A673 (cell line): ENCODE measurements around the gene GRIN2C. TPM values are rescaled to one million over a fixed set of nuclear protein-coding genes. Genes with fewer than 3 reads are reported as not detected.

ENCODE experiments used
- BruUV-seq: library from RNA; stranded (reverse); fragments of 400-500 nt; replicated peaks from 2 replicates; lab custom pipeline; 2021; lab: Mats Ljungman, UMichigan
- CTCF ChIA-PET: fragments of 300-600 bp; sonication (Branson Sonifier 250); formaldehyde crosslinking; loops from one replicate; lab custom pipeline; 2022; ENCODE audit warnings: antibody characterized with exemption; lab: Charles Lee
- POLR2A ChIA-PET: fragments of 300-600 bp; sonication (Branson Sonifier 250); formaldehyde crosslinking; loops from one replicate; lab custom pipeline; 2022; ENCODE audit warnings: antibody characterized with exemption; ENCODE audit not compliant: low non-redundant PET; lab: Charles Lee
- DNase-seq: peaks from one replicate; pipeline ENCODE4 v3.0.0-alpha.2; 2015; ENCODE audit warnings: low spot score
- H3K27ac ChIP-seq: fragments of 200-600 bp; sonication (generic); 2 replicates; pipeline ENCODE4 v1.5.1; 2016; ENCODE audit warnings: mixed run types, low read depth, mild to moderate bottlenecking, mixed read lengths, antibody characterized with exemption, low read length; ENCODE audit not compliant: poor library complexity, severe bottlenecking
- H3K27me3 ChIP-seq: fragments of 200-600 bp; sonication (generic); replicated peaks from 2 replicates; pipeline ENCODE4 v1.6.1; 2017; ENCODE audit warnings: mixed run types, low read depth, mild to moderate bottlenecking, mixed read lengths, antibody characterized with exemption, low read length; ENCODE audit not compliant: insufficient read depth, poor library complexity
- H3K36me3 ChIP-seq: fragments of 200-600 bp; sonication (generic); 2 replicates; pipeline ENCODE4 v1.6.1; 2016; ENCODE audit warnings: mixed run types, mild to moderate bottlenecking, mixed read lengths, antibody characterized with exemption, low read length; ENCODE audit not compliant: insufficient read depth, poor library complexity, severe bottlenecking
- H3K4me1 ChIP-seq: fragments of 200-600 bp; sonication (generic); 2 replicates; pipeline ENCODE4 v1.6.1; 2017; ENCODE audit warnings: mixed run types, mild to moderate bottlenecking, mixed read lengths, antibody characterized with exemption, low read length; ENCODE audit not compliant: insufficient read depth, poor library complexity, severe bottlenecking
- H3K4me3 ChIP-seq: fragments of 200-600 bp; sonication (generic); 2 replicates; pipeline ENCODE4 v1.5.1; 2016; ENCODE audit warnings: low read depth, mixed run types, mild to moderate bottlenecking, mixed read lengths, low read length; ENCODE audit not compliant: poor library complexity, severe bottlenecking
- H3K9me3 ChIP-seq: fragments of 200-600 bp; sonication (generic); 2 replicates; pipeline ENCODE4 v1.6.1; 2016; ENCODE audit warnings: mixed run types, low read depth, mild to moderate bottlenecking, mixed read lengths, antibody characterized with exemption, low read length; ENCODE audit not compliant: poor library complexity, severe bottlenecking
- EZH2 ChIP-seq: fragments of 200-600 bp; sonication (generic); IDR thresholded peaks from 2 replicates; pipeline ENCODE4 v1.6.1; 2017; ENCODE audit warnings: borderline replicate concordance, low read depth, mild to moderate bottlenecking, mixed read lengths, antibody characterized with exemption, low read length; ENCODE audit not compliant: poor library complexity, severe bottlenecking
- intact Hi-C: fragments of 100-400 bp; cut with micrococcal nuclease; formaldehyde crosslinking; loops from one replicate; pipeline ENCODE4 v1.10.0; 2022; ENCODE audit not compliant: unreplicated experiment
- total RNA-seq: library from RNA; stranded (reverse); gene quantifications from 2 replicates; pipeline ENCODE4 v1.2.3, GENCODE V29; 2021
- TF ChIP-seq, protein P1 (sequence below): fragments of 300-800, 200-600 bp; sonication (generic); conservative IDR thresholded peaks from 2 replicates; pipeline ENCODE4 v1.5.1; 2017; ENCODE audit warnings: low read depth, mild to moderate bottlenecking, antibody characterized with exemption, low read length, moderate library complexity, mixed read lengths

Gene GRIN2C
- total RNA-seq, 1 experiment from 2014 or later: 0.09 TPM

DNA sequence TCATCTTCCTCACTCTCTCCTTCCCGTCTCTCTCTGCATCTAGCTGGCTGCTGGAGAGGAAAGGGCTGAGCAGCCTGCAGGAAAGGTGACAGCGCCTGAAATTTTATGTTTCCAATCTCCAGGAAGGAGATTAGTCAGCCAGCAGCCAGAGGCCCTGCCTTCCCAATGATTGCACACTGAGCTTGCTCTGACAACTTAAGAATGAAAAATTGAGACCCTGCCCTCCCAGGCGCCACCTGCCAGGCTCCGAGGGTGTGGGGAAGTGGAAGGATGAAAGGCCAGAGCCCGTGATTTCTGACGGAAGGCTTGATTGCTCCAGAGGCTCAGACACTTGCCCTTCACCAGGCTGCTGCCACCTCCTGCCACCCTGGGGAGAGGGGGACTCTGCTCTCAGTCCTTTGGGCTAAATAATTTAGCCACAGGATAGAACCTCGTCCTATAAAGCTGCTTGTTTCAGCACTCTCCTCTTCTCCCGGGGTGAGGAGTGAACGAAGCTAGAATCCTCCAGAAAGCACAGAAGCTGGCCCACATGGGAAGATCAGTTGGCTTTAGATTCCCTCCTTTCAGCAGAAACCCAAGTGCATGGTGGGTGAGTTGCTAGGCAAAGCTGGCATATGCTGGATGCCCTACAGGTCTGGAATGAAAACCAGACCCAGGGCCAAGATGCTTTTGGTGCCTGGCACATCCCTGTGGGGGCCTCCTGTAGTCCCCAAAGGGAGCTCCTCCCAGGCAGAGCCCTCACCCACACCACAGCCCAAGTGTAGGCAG is 33.5 kb downstream of the GRIN2C start:
- TF ChIP-seq, protein P1, sequence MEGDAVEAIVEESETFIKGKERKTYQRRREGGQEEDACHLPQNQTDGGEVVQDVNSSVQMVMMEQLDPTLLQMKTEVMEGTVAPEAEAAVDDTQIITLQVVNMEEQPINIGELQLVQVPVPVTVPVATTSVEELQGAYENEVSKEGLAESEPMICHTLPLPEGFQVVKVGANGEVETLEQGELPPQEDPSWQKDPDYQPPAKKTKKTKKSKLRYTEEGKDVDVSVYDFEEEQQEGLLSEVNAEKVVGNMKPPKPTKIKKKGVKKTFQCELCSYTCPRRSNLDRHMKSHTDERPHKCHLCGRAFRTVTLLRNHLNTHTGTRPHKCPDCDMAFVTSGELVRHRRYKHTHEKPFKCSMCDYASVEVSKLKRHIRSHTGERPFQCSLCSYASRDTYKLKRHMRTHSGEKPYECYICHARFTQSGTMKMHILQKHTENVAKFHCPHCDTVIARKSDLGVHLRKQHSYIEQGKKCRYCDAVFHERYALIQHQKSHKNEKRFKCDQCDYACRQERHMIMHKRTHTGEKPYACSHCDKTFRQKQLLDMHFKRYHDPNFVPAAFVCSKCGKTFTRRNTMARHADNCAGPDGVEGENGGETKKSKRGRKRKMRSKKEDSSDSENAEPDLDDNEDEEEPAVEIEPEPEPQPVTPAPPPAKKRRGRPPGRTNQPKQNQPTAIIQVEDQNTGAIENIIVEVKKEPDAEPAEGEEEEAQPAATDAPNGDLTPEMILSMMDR: no peak
- TF ChIP-seq EZH2: no peak
- no peaks in the 10 kb centered on the region for H3K9me3 ChIP-seq
- H3K27ac ChIP-seq: peak overlapping the region; percentile 94
- no peak overlapping the region for H3K4me3 ChIP-seq
- H3K36me3 ChIP-seq: no peaks in the 10 kb centered on the region
- CTCF ChIA-PET: interaction anchor here (0.7 kb wide), 1 partner anchor 35 kb away, joined by 3 read pairs; no protein-coding TSS in a partner anchor
- peak; percentile 58 for DNase-seq
- no peaks in the 10 kb centered on the region for H3K27me3 ChIP-seq
- peaks cover 58% of the 10 kb centered on the region for H3K4me1 ChIP-seq
- no TSS peak for BruUV-seq
- POLR2A ChIA-PET: no interaction called here
- intact Hi-C loops: no loop called here

DNA sequence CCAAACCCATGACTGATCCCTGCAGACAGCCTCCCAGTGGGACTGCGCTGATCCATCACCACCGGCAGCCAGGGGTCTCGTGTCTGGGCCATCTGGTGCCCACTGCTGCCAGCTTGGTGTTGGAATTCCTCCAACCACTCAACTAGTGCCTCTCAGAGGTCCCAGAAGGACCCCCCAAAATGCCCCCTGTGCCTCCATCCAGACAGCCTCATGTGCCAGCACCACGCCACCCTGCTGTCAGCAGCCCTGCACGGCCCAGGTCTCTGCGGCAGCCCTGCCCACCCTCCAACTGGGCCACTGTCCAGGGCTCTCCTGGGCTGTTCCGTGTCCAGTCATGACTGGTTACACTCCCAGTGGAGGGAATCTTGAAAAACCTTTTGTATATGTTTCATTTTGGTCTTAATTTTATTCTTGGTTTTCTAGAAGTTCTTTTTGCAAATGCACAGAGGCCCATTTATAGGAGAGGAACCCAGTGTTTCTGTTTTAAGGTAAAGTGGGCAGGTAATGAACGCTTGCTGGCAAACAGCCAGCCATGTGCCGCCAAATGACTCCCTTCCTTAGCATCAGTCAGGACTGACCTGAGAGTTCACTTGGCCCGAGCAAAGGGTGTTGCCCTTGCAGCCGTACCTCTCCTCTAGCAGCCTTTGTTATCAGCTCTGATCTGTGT is 34.6 kb downstream of the GRIN2C start:
- TF ChIP-seq, protein P1: no peak
- no peak for TF ChIP-seq EZH2
- H3K36me3 ChIP-seq: peaks cover 3% of the 10 kb centered on the region
- BruUV-seq: no TSS peak
- H3K27me3 ChIP-seq: no peaks in the 10 kb centered on the region
- CTCF ChIA-PET: no interaction called here
- peaks cover 65% of the 10 kb centered on the region for H3K4me1 ChIP-seq
- no peaks in the 10 kb centered on the region for H3K9me3 ChIP-seq
- POLR2A ChIA-PET: no interaction called here
- peak overlapping the region; percentile 94 for H3K27ac ChIP-seq
- H3K4me3 ChIP-seq: no peak overlapping the region
- intact Hi-C loops: loop anchor here (5.0 kb wide), 1 partner anchor 37 kb away; no protein-coding TSS in a partner anchor
- DNase-seq: no peak

DNA sequence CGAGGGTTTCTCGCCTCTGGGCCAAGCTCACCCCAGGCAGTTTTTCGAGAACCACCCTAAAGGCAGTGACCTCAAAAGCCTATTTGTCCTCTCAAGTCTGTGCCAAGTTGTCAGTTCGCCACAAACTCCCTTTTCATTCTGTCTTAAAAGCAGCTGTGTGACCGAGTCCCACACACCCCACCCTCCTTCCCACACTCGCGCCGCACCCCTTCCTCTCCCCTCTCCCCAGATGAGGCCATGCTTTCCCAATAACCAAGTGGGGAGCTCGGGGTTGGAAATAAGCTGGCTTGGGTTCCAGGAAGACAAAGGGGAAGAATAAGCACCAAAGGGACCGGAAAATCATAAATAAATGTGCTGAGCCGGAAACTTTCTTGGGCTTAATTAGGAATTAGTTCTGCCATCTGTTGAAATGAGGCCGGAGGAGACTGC is 36.7 kb downstream of the GRIN2C start:
- ChIA-PET CTCF (interaction anchor here (0.7 to 1.6 kb wide), 5 partner anchors 20 to 50 kb away, joined by 4 to 12 read pairs (median 5); partner anchors contain the start of gene GRIN2C), POLR2A (interaction anchor here (0.6 kb wide), 1 partner anchor 35 kb away, joined by 3 read pairs; no protein-coding TSS in a partner anchor)
- no peak for TF ChIP-seq EZH2
- TF ChIP-seq, protein P1: no peak
- Histone ChIP-seq H3K27ac (peak overlapping the region; percentile 94), H3K27me3 (no peaks in the 10 kb centered on the region), H3K4me1 (peaks cover 65% of the 10 kb centered on the region), H3K4me3 (no peak overlapping the region), H3K36me3 (peaks cover 3% of the 10 kb centered on the region), H3K9me3 (no peaks in the 10 kb centered on the region)
- BruUV-seq: no TSS peak
- DNase-seq: peak; percentile 93
- intact Hi-C loops: loop anchor here (5.0 kb wide), 1 partner anchor 39 kb away; no protein-coding TSS in a partner anchor
